Right atrium auricular region (tissue), 2 donors: ENCODE results near the gene LRRK1. TPM values are rescaled to one million over a fixed set of nuclear protein-coding genes. Genes with fewer than 3 reads are reported as not detected.

Experiments
- DNase-seq: peaks from one replicate; pipeline ENCODE4 v3.0.0-alpha.2; 2019; ENCODE audit warnings: low spot score
- H3K27ac ChIP-seq, 2 donors: fragments of 200-600 bp; sonication (generic); 1 replicate in 1 of 2; 2 replicates in 1 of 2; pipeline ENCODE4 v1.5.1; 2016 to 2019
- H3K27me3 ChIP-seq, 2 donors: fragments of 200-600 bp; sonication (generic); one replicate each; pipeline versions ENCODE4 v1.5.1 to v1.6.0; 2017 to 2019
- H3K36me3 ChIP-seq: fragments of 200-600 bp; sonication (generic); one replicate; pipeline ENCODE4 v1.5.1; 2016
- H3K4me1 ChIP-seq, 2 donors: fragments of 200-600 bp; sonication (generic); one replicate each; pipeline versions ENCODE4 v1.5.1 to v1.6.0; 2017 to 2019
- H3K4me3 ChIP-seq, 2 donors: fragments of 200-600 bp; sonication (generic); 1 replicate in 1 of 2; 2 replicates in 1 of 2; pipeline ENCODE4 v1.5.1; 2017 to 2019; ENCODE audit warnings: mild to moderate bottlenecking in 1 of 2, moderate library complexity in 1 of 2
- H3K9me3 ChIP-seq, 2 donors: fragments of 200-600 bp; sonication (generic); one replicate each; pipeline ENCODE4 v1.5.1; 2019
- CTCF ChIP-seq, 2 donors: fragments of 200-600 bp; sonication (generic); IDR thresholded peaks; one replicate each; pipeline ENCODE4 v1.5.1; 2019; ENCODE audit warnings: antibody characterized with exemption in 2 of 2
- total RNA-seq, 2 donors: library from RNA; depleted of rRNA; stranded (reverse); fragments of >200 nt; gene quantifications; one replicate each; pipeline ENCODE4 v1.1.0, GENCODE V29; 2016

The LRRK1 gene
- total RNA-seq, 2 donors from 2014 or later, result 1.9 to 4.4 TPM

- H3K27ac ChIP-seq, result no peak overlapping the region
Observed at GRCh38 chr15:100909565-100909964, 9.6 kb upstream of the LRRK1 start.

GRCh38 chr15:100909989-100910955 lies 8.9 kb upstream of the LRRK1 start:
- Histone ChIP-seq H3K4me1 (no peaks in the 10 kb centered on the region), H3K36me3 (no peaks in the 10 kb centered on the region), H3K9me3 (peaks cover 0 to 5% of the 10 kb centered on the region in 2 donors), H3K27me3 (no peaks in the 10 kb centered on the region), H3K4me3 (no peak overlapping the region), H3K27ac (no peak overlapping the region)
- TF ChIP-seq CTCF (IDR thresholded peaks at IDR 0.05), result peak in 1 of 2 donors; percentile 44
- DNase-seq, result no peak

More at GRCh38 chr15:100909565-100909964, 9.6 kb upstream of the LRRK1 start:
- no peak for TF ChIP-seq CTCF (IDR thresholded peaks at IDR 0.05)
- Histone ChIP-seq H3K4me1 (no peaks in the 10 kb centered on the region), H3K27me3 (no peaks in the 10 kb centered on the region), H3K36me3 (no peaks in the 10 kb centered on the region), H3K4me3 (no peak overlapping the region), H3K9me3 (peaks cover 0 to 5% of the 10 kb centered on the region in 2 donors)
- DNase-seq, result no peak

- Histone ChIP-seq H3K9me3 (peaks cover 0 to 5% of the 10 kb centered on the region in 2 donors), H3K27ac (no peak overlapping the region), H3K27me3 (no peaks in the 10 kb centered on the region), H3K36me3 (no peaks in the 10 kb centered on the region), H3K4me1 (no peaks in the 10 kb centered on the region), H3K4me3 (no peak overlapping the region)
- DNase-seq, result no peak
- TF ChIP-seq CTCF (IDR thresholded peaks at IDR 0.05), result no peak
Observed at GRCh38 chr15:100911086-100911485, 8.1 kb upstream of the LRRK1 start.

- Histone ChIP-seq H3K27me3 (peaks cover 0 to 9% of the 10 kb centered on the region in 2 donors), H3K4me1 (peaks cover 0 to 8% of the 10 kb centered on the region in 2 donors), H3K9me3 (peaks cover 0 to 5% of the 10 kb centered on the region in 2 donors), H3K4me3 (no peak overlapping the region), H3K27ac (no peak overlapping the region), H3K36me3 (no peaks in the 10 kb centered on the region)
- no peak for TF ChIP-seq CTCF (IDR thresholded peaks at IDR 0.05)
- no peak for DNase-seq
Observed at GRCh38 chr15:100913961-100914360, 5.2 kb upstream of the LRRK1 start.

- DNase-seq, result no peak
- H3K36me3 ChIP-seq, result no peaks in the 10 kb centered on the region
- peaks cover 0 to 8% of the 10 kb centered on the region in 2 donors for H3K4me1 ChIP-seq
- TF ChIP-seq CTCF (IDR thresholded peaks at IDR 0.05), result no peak
- no peak overlapping the region for H3K27ac ChIP-seq
- H3K4me3 ChIP-seq, result no peak overlapping the region
- peaks cover 0 to 10% of the 10 kb centered on the region in 2 donors for H3K27me3 ChIP-seq
- H3K9me3 ChIP-seq, result peaks cover 0 to 5% of the 10 kb centered on the region in 2 donors
Observed at GRCh38 chr15:100914876-100915275, 4.3 kb upstream of the LRRK1 start.
